HG03103 (cell line): ENCODE results near the gene CEACAM5.
"Not testable (repeated sequence)": the region's sequence is repeated elsewhere in the genome, so short reads cannot be mapped to it uniquely, and the experiment has no call there.

Source experiments
- ATAC-seq: cut with Tn5 transposase; IDR thresholded peaks from one replicate; pipeline ENCODE4 v1.9.1; 2021; ENCODE audit warnings: low read depth; ENCODE audit not compliant: unreplicated experiment

Gene CEACAM5

DNA sequence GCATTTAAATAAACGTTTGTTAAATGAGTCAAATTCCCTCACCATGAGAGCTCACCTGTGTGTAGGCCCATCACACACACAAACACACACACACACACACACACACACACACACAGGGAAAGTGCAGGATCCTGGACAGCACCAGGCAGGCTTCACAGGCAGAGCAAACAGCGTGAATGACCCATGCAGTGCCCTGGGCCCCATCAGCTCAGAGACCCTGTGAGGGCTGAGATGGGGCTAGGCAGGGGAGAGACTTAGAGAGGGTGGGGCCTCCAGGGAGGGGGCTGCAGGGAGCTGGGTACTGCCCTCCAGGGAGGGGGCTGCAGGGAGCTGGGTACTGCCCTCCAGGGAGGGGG, 8.5 kb upstream of the CEACAM5 start:
- ATAC-seq = no peak

DNA sequence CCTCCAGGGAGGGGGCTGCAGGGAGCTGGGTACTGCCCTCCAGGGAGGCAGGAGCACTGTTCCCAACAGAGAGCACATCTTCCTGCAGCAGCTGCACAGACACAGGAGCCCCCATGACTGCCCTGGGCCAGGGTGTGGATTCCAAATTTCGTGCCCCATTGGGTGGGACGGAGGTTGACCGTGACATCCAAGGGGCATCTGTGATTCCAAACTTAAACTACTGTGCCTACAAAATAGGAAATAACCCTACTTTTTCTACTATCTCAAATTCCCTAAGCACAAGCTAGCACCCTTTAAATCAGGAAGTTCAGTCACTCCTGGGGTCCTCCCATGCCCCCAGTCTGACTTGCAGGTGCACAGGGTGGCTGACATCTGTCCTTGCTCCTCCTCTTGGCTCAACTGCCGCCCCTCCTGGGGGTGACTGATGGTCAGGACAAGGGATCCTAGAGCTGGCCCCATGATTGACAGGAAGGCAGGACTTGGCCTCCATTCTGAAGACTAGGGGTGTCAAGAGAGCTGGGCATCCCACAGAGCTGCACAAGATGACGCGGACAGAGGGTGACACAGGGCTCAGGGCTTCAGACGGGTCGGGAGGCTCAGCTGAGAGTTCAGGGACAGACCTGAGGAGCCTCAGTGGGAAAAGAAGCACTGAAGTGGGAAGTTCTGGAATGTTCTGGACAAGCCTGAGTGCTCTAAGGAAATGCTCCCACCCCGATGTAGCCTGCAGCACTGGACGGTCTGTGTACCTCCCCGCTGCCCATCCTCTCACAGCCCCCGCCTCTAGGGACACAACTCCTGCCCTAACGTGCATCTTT, 7.8 kb upstream of the CEACAM5 start:
- ATAC-seq = no peak

DNA sequence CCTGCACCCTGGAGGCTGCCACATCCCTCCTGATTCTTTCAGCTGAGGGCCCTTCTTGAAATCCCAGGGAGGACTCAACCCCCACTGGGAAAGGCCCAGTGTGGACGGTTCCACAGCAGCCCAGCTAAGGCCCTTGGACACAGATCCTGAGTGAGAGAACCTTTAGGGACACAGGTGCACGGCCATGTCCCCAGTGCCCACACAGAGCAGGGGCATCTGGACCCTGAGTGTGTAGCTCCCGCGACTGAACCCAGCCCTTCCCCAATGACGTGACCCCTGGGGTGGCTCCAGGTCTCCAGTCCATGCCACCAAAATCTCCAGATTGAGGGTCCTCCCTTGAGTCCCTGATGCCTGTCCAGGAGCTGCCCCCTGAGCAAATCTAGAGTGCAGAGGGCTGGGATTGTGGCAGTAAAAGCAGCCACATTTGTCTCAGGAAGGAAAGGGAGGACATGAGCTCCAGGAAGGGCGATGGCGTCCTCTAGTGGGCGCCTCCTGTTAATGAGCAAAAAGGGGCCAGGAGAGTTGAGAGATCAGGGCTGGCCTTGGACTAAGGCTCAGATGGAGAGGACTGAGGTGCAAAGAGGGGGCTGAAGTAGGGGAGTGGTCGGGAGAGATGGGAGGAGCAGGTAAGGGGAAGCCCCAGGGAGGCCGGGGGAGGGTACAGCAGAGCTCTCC, 6.9 kb upstream of the CEACAM5 start:
- ATAC-seq = no peak

DNA sequence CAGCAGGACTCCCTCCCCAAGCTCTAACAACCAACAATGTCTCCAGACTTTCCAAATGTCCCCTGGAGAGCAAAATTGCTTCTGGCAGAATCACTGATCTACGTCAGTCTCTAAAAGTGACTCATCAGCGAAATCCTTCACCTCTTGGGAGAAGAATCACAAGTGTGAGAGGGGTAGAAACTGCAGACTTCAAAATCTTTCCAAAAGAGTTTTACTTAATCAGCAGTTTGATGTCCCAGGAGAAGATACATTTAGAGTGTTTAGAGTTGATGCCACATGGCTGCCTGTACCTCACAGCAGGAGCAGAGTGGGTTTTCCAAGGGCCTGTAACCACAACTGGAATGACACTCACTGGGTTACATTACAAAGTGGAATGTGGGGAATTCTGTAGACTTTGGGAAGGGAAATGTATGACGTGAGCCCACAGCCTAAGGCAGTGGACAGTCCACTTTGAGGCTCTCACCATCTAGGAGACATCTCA, 6.2 kb upstream of the CEACAM5 start:
- no peak for ATAC-seq

DNA sequence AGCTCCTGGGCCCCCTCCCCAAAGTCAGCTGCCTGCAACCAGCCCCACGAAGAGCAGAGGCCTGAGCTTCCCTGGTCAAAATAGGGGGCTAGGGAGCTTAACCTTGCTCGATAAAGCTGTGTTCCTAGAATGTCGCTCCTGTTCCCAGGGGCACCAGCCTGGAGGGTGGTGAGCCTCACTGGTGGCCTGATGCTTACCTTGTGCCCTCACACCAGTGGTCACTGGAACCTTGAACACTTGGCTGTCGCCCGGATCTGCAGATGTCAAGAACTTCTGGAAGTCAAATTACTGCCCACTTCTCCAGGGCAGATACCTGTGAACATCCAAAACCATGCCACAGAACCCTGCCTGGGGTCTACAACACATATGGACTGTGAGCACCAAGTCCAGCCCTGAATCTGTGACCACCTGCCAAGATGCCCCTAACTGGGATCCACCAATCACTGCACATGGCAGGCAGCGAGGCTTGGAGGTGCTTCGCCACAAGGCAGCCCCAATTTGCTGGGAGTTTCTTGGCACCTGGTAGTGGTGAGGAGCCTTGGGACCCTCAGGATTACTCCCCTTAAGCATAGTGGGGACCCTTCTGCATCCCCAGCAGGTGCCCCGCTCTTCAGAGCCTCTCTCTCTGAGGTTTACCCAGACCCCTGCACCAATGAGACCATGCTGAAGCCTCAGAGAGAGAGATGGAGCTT, 4.7 kb upstream of the CEACAM5 start:
- no peak for ATAC-seq

DNA sequence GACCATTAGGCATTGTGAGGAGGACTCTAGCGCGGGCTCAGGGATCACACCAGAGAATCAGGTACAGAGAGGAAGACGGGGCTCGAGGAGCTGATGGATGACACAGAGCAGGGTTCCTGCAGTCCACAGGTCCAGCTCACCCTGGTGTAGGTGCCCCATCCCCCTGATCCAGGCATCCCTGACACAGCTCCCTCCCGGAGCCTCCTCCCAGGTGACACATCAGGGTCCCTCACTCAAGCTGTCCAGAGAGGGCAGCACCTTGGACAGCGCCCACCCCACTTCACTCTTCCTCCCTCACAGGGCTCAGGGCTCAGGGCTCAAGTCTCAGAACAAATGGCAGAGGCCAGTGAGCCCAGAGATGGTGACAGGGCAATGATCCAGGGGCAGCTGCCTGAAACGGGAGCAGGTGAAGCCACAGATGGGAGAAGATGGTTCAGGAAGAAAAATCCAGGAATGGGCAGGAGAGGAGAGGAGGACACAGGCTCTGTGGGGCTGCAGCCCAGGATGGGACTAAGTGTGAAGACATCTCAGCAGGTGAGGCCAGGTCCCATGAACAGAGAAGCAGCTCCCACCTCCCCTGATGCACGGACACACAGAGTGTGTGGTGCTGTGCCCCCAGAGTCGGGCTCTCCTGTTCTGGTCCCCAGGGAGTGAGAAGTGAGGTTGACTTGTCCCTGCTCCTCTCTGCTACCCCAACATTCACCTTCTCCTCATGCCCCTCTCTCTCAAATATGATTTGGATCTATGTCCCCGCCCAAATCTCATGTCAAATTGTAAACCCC, 2.8 kb upstream of the CEACAM5 start:
- ATAC-seq = no peak

DNA sequence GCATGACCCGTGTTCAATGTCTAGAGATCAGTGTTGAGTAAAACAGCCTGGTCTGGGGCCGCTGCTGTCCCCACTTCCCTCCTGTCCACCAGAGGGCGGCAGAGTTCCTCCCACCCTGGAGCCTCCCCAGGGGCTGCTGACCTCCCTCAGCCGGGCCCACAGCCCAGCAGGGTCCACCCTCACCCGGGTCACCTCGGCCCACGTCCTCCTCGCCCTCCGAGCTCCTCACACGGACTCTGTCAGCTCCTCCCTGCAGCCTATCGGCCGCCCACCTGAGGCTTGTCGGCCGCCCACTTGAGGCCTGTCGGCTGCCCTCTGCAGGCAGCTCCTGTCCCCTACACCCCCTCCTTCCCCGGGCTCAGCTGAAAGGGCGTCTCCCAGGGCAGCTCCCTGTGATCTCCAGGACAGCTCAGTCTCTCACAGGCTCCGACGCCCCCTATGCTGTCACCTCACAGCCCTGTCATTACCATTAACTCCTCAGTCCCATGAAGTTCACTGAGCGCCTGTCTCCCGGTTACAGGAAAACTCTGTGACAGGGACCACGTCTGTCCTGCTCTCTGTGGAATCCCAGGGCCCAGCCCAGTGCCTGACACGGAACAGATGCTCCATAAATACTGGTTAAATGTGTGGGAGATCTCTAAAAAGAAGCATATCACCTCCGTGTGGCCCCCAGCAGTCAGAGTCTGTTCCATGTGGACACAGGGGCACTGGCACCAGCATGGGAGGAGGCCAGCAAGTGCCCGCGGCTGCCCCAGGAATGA, 1.5 kb upstream of the CEACAM5 start:
- ATAC-seq = no peak

DNA sequence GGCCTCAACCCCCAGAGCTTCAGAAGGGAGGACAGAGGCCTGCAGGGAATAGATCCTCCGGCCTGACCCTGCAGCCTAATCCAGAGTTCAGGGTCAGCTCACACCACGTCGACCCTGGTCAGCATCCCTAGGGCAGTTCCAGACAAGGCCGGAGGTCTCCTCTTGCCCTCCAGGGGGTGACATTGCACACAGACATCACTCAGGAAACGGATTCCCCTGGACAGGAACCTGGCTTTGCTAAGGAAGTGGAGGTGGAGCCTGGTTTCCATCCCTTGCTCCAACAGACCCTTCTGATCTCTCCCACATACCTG, 969 bp upstream of the CEACAM5 start:
- ATAC-seq = no peak

DNA sequence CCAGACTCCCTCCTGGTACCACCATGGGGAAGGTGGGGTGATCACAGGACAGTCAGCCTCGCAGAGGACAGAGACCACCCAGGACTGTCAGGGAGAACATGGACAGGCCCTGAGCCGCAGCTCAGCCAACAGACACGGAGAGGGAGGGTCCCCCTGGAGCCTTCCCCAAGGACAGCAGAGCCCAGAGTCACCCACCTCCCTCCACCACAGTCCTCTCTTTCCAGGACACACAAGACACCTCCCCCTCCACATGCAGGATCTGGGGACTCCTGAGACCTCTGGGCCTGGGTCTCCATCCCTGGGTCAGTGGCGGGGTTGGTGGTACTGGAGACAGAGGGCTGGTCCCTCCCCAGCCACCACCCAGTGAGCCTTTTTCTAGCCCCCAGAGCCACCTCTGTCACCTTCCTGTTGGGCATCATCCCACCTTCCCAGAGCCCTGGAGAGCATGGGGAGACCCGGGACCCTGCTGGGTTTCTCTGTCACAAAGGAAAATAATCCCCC, 505 bp upstream of the CEACAM5 start:
- ATAC-seq = no peak

DNA sequence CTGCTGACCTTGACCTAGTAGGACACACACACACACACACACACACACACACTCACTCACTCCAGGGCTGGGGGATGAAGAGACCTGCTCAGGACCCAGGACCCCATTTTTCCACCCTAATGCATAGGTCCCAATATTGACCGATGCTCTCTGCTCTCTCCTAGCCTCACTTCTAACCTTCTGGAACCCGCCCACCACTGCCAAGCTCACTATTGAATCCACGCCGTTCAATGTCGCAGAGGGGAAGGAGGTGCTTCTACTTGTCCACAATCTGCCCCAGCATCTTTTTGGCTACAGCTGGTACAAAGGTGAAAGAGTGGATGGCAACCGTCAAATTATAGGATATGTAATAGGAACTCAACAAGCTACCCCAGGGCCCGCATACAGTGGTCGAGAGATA, 1.1 kb downstream of the CEACAM5 start:
- ATAC-seq = not testable (repeated sequence)

DNA sequence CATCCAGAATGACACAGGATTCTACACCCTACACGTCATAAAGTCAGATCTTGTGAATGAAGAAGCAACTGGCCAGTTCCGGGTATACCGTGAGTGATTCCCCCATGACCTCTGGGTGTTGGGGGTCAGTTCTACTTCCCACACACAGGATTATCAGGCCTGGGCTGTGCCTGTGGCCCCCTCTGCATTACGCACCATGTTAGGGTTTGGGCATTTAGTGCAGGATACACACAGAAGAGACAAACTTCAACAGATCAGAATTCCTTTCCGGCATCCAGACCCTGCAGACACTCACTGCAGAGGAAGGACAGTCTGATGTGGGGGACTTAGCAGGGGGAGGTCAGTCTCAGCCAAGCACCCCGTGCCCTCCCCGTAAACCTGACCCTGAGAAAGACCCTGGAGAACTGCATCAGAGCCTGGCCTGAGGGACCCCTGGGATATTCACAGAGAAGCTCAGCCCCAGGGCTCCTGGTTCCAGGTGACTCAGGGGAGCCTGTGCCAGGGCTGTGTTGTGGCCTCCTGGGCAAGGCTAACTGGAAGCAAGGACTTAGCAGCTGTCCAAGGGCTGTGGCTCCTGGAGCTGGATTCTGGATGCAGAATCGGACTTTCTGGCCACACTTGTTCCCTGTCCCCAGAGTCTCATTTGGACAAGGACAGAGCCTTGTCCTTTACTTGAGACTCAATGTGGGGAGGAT, 1.7 kb downstream of the CEACAM5 start:
- ATAC-seq = no peak

DNA sequence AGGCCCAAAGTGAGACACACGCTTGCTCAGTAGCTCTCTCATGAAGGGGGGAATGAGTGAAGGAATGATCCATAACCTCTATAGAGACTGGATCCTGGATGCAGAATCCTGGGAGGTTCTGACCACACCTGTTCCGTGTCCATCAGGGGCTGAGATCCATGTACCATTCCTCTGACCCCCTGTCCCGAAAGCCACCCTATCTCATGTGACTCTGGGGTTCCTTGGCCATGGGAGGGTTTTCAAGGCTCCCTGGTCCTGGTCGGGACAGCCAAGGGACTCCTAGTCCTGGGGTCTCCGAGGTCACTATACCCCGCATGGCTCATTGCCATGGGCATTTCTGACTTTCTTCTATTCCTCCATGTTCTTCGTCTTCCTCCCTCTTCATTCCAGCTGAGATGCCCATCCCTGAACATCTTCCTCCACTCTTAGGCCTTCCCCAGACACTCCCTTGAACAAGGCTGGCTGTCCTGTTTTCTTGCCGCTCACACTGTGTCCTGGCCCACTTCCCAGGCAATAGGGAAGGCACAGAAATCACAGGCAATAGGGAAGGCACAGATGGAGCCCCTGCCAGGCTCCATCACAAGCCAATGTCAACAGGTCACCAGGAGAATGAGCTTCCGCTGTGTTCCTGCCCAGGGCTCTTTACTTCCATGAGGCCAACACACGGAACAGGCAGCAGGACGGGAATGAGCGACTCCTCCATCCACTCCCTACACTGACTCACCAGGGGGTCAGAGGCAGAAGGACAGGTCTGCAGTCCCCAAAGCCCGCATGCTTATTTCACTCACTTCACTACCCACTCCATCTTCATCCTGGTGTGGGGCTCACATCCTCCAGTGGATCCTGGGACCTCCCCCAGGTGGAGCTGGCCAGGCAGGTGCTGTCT, 3.2 kb downstream of the CEACAM5 start:
- ATAC-seq = no peak

DNA sequence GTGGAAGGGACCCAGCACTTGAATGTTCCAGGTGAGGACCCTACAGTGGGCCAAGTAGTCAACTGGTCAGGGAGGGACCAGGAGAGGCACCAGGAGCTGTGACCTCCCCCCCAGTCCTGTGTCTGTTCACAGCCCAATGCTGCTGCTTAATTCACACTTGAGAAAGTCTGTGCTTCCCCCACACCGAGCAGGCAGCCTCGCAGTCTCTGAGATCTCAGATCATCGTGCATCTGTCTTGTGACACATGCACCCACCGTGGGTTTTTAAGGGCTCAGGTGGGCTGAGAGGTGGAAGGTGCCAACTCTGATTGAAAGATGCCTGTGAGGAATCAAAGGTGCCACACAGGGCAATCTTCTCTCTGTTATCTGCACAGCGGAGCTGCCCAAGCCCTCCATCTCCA, 6.2 kb downstream of the CEACAM5 start:
- no peak for ATAC-seq

DNA sequence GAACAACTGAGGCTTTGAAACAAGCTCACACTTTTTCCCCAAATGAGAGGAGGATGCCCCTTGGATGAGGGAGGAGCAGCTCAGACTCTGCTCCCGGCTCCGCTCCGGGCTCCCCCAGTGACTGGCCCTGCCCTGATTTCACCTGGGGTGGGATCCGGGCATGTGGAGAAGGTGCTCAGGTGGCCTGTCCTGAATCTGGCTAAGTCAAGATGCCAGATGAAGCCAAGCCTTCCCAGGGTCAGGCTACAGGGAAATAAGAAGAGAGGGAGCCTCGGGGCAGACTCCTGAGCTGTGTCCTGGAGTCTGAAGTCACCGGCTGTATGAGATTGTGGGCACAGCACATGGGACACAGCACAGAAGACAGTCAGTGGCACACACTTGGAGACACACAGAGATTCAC, 10.3 kb downstream of the CEACAM5 start:
- ATAC-seq = no peak

DNA sequence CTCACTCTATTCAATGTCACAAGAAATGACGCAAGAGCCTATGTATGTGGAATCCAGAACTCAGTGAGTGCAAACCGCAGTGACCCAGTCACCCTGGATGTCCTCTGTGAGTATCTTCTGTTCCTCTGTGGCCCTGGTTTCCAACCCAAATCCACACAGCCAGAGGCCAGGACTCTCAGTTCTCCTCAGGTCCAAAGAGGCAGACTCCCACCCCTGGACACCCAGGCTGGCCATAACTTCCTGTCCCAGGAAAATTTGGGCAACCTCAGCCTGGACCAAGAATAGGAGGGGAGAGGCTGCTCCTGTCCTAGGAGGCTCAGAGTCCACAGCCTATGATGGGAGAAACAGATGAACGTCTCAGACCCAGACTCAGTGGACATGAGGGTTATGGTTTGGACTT, 11.7 kb downstream of the CEACAM5 start:
- ATAC-seq = no peak

DNA sequence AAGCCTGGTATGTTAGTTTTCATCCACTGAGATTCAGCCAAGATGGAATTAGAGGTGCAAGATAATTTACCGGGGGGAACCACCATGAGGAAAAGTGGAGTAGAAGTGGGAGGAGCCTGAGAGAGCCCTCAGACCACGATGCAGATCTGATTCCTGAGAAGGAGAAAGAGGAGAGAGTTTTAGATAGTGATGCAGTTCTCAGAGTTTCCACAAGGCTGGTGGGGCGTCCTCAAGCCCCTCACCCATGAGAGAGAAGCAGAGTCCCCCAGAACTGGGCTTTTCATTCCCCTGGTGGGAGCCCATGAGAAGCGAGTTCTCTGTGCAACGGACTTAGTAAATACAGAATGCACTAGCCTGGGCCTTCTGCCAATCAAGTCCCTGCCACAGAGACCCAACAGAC, 18.1 kb downstream of the CEACAM5 start:
- no peak for ATAC-seq

DNA sequence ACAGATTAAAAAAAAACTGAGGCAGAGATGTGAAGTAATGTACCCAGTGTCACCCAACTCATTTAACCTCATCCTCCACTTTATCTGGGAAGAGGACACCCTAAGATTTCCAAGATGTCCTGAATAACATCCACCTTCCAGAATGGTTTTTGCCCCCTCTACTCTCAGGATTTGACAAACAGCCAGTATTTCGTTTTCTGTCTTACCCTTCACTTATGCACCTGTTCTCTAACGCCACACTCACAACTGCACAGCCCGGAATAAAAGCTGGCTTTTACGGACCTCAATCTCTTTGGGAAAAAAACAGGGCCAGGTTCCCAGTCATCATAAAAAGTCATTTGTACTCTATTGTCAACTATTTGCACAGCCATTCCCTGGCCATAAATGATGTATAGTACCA, 25.7 kb downstream of the CEACAM5 start:
- ATAC-seq = no peak

DNA sequence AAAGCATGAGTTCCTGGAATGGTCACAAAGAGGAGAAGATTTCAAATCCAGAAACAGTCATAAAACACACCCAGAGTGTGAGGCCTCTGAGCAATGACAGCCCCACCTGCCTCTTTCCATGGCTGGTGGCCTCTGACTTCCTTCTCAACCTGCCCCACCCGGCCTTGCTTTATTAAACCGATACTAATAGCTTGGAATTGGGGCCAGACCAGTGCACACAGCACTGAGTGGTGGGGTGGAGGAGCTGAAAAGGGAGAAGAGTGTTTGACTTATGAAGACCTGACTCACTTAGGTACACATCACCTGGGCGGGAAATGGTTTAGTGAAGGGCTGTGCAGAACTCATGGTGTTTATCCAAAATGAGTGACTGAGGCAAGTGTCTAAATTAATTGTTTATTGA, 26.2 kb downstream of the CEACAM5 start:
- no peak for ATAC-seq
